HG03135 (cell line): ENCODE data around the gene PTPRN2.

ENCODE experiments used
- ATAC-seq: cut with Tn5 transposase; IDR thresholded peaks from one replicate; pipeline ENCODE4 v1.9.1; 2021; ENCODE audit warnings: mild to moderate bottlenecking, moderate library complexity; ENCODE audit not compliant: unreplicated experiment

Gene PTPRN2

GRCh38 chr7:158497627-158498026, 90.0 kb downstream of the PTPRN2 start:
- ATAC-seq: no peak

GRCh38 chr7:158495786-158496185, 91.8 kb downstream of the PTPRN2 start:
- ATAC-seq: no peak

GRCh38 chr7:158495216-158495615, 92.4 kb downstream of the PTPRN2 start:
- no peak for ATAC-seq

GRCh38 chr7:158494643-158495042, 93.0 kb downstream of the PTPRN2 start:
- no peak for ATAC-seq

- ATAC-seq: no peak
These were observed 93.4 kb downstream of the PTPRN2 start for GRCh38 chr7:158494162-158494586.

- no peak for ATAC-seq
These were observed 95.3 kb downstream of the PTPRN2 start for GRCh38 chr7:158492367-158492764.

GRCh38 chr7:158491094-158491493, 96.5 kb downstream of the PTPRN2 start:
- no peak for ATAC-seq

- ATAC-seq: no peak
These were observed 97.3 kb downstream of the PTPRN2 start for GRCh38 chr7:158490171-158490782.

- no peak for ATAC-seq
These were observed 98.0 kb downstream of the PTPRN2 start for GRCh38 chr7:158489462-158490155.

GRCh38 chr7:158488181-158488971, 99.2 kb downstream of the PTPRN2 start:
- no peak for ATAC-seq

GRCh38 chr7:158487631-158488151, 99.9 kb downstream of the PTPRN2 start:
- ATAC-seq: no peak

GRCh38 chr7:158486919-158487318, 100.7 kb downstream of the PTPRN2 start:
- no peak for ATAC-seq

GRCh38 chr7:158484801-158485531, 102.7 kb downstream of the PTPRN2 start:
- ATAC-seq: no peak

GRCh38 chr7:158482480-158482879, 105.1 kb downstream of the PTPRN2 start:
- no peak for ATAC-seq

- ATAC-seq: no peak
These were observed 108.0 kb downstream of the PTPRN2 start for GRCh38 chr7:158479664-158480025.

GRCh38 chr7:158479021-158479663, 108.5 kb downstream of the PTPRN2 start:
- ATAC-seq: no peak

GRCh38 chr7:158477866-158478265, 109.8 kb downstream of the PTPRN2 start:
- no peak for ATAC-seq

GRCh38 chr7:158476331-158476932, 111.2 kb downstream of the PTPRN2 start:
- ATAC-seq: no peak

- ATAC-seq: no peak
These were observed 112.0 kb downstream of the PTPRN2 start for GRCh38 chr7:158475679-158476052.

- ATAC-seq: no peak
These were observed 112.5 kb downstream of the PTPRN2 start for GRCh38 chr7:158475036-158475678.
